ENCODE results near the gene KIAA0040.
A peak's percentile ranks its signal among the peaks of the same experiment; 100 is the strongest.

KIAA0040 gene

DNA sequence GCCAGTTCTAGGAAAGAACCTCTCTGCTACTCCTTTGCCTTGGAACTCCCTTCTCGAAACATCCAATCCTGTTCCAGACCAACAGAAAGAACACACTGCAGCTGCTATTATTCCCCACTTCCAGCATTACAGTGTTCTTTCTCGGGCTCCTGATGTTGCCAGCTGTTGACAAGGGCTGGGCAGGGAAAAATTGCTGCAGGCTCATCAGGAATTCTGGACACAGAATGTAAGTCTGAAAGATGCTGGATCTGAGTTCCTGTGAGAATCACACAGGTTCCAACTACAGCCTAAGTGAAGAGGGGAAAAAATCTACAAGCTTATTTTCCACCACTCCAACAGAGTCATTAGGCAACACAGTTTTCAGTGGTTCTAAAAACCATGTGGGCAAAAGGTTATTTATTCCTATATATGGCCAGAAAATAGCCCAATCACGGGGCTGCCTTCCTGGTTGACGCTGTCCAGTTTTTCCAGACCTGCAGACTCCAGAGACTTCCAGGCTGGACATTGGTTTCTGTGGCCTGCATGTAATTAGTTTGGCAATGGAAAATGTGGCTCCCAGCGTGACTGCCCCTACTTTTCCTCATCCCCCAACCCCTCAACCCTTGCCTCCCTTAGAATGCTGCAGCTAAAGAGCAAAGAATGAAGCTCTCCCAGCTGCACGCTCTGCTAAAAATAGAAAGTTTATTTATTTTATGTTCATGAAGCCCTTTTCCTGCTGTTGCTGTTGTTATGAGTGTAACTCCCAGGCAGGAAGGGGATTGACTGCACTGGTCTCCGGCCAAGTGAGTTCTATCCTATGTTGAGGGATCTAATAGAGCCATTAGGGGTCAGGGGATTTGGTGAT lies 8.3 kb upstream of the KIAA0040 start:
- DNase-seq, result peak; percentile 24

DNA sequence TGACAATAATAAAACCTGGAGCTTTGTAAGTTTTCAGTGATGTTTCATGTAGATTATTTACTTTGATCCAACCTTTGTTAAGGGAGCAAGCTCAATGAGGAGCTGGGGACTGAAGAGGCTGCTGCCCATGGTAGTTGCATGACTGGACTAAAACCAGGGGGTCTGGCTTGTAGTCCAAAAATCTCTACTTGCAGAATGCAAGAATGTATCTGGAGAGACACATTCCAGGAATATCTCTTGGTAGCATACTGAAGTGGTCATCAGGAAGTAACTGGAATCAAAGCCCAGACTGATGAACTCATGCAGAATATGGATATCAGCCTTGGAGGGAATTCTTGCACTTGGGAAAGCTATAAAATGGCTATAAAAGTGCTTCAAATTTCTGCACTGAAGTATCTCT lies 5.8 kb upstream of the KIAA0040 start:
- DNase-seq, result no peak

DNA sequence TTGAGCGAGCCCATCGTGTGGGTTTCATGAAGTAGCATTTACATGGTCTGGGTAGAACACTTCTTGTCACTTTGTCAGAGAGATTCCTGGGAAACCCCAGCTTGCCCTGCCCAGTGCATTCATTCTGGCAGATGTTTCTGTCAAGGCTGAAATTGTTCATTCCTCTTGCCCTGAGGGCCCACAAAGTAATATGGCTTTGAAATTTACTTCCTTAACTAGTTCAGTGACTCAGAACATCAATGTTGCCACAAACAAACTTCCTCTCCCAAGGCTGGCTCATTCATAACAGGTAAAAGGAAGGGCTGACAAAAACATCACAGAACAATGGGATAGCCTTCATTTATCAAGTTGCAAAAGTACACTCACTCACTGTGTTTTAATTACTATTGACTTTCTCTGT lies 5.0 kb upstream of the KIAA0040 start:
- DNase-seq, result peak; percentile 42

DNA sequence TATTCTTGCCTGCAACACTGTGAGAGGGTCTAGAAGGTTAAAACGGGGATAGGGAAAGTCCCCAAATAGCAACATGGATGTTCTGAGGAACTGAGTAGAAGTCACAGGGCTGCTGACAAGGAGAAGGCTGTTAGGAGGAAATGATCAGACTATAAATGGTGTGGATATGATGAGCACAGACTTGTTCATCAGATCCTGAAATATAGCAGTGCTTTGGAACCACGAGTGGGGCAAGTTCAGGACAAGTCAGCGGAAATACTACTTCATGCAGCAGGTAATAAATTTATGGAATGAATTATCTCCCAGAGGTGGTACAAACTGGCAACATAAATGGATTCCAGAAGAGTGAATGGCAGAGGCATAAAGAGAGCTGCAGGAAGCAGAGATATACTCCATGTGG lies 3.2 kb upstream of the KIAA0040 start:
- DNase-seq, result no peak

DNA sequence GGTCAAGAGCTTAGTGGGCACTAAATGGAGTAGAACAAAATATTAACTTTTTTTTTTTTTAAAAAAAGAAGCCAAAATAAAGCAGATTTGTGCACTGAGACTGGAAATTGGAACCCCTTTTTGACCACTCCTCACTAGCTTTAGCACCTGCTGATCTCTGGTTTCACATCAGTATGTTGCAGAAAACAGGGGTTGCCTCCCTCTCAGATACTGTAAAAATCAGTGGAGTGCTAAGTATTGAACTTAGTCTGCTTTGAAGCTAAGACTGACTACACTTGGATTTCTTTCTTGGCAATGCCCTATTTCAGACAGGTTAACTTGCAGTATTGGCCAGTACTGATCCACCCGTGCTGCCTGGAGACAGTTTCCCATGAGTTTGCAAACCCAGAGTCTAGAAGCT lies 2.7 kb upstream of the KIAA0040 start:
- DNase-seq, result no peak

DNA sequence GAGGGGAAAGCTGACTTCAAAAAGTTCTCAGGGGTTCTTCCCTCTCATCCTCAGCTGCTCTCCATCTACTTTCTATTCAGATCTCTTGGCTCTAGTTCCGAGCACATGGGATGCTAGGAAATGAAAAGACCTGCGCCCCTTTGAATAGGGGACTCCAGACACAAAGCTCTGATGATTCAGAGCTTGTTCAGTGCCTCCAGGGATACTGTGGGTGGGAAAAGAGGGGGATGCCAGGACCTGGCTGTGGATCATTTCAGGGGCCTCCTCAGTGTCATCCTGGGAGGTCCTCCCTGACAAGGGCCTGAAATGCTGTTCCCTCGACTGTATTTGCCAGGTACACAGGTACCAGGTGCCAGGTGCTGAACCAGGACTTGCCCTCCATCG lies 943 bp upstream of the KIAA0040 start:
- peak; percentile 24 for DNase-seq

DNA sequence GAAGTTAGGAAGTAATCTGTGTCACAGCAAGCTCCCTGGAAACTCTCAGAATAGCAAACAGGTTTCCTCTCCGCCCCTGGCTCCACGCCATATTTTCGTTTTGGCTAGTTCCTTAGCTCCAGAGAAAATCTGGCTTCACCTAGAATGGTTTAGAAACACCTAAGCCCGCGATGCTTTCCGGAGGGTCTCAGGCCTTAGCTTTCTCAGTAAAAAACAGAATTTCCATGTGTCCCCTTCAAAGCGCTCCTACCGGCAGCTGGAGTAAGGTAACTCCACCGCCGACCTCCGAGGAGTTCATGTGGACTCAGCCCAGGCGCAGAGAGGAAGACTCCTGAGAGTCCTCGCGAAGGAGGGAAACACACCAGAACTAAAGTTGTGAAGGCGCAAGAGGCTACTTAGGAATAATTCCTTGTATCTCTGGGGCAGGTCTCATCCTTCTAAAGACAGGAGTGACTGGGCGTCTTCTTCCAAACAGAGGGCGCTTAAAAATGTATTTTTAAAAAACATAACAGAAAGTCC lies 406 bp downstream of the KIAA0040 start:
- peak; percentile 77 for DNase-seq

DNA sequence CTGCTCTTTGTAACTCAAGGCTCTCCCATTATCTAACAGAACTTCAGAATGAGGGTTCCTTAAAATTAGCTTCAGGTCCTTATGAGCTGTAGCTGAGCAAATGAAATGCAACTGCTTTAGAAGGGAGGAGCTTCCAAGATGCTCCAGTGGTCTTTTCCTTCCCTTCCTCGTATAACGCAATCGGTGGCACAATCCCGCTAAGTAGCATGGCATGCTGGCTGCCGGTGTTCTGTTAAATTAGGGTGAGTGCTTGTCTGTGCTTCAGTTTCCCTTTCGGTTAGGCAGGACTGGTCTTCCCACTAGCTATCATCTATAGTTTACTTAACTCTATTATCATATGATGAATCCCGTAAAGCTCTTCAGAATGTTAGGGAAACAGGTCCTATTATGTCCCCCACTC lies 917 bp downstream of the KIAA0040 start:
- DNase-seq, result peak; percentile 58

DNA sequence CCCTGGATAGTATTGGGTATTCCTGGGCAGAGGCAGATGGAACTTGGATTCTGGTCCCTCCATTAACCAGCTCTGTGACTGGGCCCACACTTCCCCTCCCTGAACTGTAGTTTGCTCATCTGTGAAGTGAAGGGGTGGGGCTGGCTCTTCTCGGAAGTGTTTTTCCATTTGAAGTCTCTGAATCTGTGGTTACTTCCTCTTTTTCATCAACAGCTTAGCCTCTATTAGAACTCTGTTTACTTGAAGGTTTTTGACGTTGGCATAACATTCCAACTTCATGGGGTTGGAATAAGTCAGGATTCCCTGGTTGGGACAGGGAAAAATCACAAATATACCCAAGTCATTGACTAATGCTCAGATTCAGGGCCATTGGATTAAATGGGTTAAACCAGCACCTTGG lies 3.6 kb downstream of the KIAA0040 start:
- DNase-seq, result no peak

DNA sequence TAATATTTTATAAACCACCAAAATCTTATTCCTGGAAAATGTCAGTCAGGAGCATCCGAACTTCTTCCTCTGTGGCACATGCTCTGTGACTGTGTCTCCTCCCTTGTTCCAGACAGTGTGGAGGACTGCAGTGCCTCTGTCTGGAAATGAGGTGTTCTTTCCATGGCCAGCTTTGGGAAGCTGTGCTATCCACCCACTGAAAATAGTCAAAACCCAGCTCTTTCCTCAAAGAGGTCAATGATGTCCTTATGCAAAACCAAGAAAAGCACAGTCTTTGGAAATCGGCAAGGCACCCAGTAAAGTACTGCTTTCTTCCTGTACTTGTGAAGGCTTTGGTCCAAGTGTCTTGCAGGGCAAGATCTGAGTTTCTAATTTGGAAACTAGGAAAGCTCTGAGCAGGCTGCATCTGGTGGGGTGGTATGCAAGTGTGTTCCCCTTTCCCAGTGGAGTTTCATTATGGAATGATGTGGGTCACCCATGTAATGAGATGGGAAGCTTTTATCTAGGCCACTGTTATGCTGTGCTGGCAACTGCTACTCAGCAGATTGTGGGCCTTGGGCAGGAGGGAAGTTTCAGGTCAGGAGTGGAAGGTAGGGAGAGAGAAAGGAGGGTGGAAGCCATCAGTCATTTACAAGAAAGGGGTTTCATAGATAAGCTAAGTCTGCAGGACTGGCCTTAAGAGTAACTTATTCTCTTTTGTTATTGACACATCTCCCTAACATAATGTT lies 6.0 kb downstream of the KIAA0040 start:
- DNase-seq, result no peak

DNA sequence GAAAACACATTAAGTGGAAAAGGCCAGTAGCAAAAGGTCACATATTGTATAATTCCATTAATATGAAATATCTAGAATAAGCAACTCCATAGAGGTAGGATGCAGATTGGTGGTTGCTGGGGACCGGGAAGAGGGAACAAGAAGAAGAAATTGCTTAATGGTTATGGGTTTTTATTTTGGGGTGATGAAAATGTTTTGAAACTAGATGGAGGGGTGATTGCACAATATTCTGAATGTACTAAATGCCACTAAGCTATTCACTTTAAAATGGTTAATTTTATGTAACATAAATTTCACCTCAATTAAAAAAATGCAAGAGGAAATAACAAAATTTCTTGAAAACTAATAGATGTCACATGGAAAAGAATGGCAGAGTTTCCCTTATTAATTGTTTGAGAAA lies 6.7 kb downstream of the KIAA0040 start:
- DNase-seq, result no peak

DNA sequence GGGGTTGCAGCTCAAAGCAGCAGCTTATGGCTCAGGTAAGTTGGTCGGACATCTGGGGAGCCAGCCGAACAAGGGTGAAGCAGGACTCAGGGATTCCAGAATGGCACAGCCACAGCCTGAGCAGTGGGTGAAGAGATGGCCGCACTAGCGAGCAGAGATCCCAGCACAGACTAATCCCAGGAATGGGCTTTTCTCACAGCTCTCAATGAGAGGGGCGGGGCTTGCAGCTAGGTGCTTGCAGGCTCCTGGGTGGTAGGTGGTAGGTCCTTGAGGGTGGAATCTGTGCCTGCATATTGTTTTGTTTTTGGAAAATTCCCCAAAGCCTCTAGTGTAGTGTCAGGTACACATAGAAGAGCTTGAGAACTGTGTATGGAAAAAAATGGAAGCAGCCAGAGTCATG lies 9.0 kb downstream of the KIAA0040 start:
- no peak for DNase-seq

DNA sequence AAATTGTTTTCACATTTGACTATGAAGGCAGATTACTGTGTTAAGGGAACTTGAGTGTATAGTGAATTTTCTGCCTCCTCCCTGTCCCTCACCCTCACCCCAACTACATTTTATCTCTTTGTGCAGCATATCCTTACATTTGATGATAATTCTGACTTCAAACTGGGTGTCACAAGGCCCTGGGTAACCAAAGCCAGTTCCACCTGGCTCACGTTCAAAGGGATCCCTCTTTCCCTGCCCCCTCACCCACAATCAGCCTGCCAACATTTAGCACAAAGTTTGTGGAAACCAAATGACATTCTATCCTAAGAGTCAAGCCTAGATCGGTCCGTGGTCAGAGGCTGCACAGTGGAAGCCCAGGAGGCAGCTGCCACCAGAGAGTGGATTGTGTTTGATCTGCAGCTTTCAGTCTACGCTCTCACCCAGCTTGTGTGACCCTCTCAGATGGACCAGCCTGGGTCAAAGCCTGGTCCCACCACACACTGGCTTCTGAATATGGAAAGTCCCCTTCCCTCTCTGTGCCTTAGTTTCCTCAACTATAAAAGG lies 10.3 kb downstream of the KIAA0040 start:
- DNase-seq, result no peak

DNA sequence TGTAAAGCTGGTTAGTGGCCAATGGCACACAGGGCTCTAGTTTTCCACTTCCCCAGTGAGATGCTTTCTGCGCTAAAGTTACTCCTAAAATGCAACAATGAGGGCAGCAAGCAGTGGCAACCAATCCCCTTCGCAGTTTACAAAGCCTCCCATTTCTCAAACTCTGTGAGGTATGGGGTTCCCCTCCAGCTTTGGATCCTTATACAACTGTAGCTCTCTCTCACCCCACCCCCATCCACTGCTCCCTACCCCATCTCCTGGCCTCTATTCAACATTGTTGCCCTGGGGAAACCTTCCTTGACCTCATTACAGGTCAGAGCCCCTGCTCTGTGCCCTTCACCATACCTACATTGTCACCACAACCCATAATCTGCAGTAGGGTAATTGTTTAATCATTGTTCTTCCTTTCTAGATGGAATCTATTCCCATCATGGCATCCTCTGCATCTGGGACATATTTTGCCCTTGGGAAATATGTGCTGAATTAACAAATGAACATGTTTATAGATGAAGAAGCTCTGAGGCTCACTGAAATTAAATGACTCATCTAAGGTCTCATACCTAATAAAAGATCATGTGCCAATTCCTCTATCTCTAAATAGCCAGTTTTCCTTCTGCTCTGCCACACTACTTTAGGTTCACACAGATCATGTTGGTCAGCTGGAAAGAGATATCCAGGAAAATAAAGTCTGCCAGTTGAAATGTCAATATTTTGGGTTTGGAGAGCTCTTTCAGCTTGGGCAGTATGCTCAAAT lies 12.6 kb downstream of the KIAA0040 start:
- no peak for DNase-seq

DNA sequence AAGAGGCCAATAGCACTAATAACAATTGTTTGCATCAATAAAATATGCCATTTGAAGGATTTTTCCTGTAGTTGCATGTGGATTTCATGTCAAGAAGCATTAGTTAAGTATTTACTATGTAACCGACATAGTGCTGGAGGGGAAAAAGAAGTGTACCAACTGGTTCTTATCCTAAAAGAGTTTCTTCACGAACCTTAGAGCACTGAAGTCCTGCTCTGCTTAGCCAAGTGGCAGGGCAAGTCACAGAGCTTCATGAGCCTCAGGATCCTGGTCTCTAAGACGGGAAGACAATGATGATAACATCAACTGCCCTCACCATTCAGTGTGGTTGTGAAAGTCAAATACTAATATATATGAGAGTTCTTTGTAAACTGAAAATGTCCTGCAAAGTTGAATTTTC lies 14.1 kb downstream of the KIAA0040 start:
- no peak for DNase-seq

DNA sequence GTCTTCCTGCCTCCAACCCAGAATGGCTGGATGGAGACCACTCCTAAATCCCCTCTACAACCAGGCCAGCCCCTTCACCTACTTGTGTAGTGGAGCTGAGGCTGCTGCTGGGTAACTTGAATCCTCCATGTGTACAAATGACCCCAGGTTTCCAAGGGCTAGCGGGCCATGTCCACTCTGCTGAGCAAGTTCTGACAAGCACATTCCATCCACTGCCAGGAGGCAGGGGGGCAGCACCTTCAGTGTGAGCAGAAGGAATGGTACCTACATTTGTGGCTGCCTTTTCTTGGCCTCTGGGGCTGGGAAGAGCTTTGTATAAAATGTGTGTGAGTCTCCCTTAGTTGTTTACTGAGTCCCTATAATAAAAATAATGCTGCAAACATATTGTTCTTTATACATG lies 14.5 kb downstream of the KIAA0040 start:
- DNase-seq, result no peak

DNA sequence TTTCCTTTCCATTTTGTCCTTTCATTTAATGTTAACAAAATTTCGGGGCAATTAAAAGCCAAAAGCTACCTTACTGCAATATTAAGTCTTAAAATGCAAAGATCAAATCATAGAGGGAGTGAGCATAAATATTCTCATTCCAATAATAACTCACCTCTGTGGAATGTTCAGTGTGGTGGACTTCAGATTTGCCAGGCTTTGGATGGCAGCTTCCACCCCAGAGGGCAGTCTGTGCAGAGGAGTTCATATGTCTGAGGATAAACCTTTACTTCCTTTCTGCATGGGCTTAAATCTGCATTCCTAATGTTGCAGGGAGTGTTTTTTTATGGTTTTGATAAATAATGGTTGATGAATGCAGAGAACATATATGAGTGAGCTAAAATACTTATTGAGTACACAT lies 16.3 kb downstream of the KIAA0040 start:
- no peak for DNase-seq

DNA sequence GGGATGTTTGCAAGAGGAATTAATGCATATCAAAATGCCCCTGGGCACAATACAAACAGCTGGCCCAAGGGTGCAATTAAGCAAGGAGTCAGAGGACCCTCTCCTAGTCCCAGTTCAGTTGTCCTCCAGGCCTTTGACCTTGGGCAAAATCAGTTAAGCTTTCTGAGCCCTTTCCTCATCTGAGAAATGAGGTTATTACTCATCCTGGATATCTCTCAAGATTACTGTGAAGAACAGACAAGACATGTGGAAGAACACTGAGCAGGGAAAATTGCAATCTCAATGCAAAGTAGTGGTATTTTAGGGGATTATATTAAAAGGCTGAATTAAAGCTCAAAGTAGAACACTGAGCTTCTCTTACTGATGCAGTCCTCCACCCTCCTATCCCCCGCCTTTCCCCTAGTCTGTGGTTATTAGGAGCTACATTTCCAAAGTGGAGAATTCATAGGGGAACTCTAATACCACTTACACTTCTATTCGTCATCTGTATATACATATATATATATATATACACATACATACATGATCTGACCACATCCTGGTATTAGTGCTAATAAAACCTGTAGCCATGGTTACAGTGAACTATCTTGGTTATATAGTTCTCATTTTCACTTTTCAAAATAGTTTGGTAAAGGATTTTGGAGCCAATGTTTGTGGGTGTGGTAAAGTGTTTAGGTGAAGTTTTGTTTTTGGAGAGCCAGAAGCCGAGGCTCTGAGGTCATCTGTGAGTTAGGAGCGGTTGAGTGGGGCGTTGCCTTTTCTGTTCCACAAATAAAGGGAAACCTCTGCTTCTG lies 18.1 kb downstream of the KIAA0040 start:
- no peak for DNase-seq

DNA sequence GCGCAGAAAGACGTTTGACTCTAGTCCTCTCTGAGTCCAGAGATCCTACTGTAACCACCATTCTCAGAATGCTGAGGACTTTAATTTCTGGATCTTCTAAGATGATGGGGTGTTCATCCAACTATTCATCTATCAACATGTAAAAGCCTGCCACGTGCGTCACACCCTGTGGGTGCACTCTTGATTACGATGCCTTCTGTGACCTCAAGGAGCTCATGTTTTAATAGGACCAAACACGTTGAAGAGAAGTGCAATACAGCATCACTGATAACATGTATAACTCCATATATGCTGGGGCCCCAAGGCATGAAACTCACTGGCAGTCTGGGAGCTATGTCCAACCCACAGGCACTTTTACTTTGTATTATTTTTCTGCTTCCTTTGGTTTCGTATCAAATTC lies 19.0 kb downstream of the KIAA0040 start:
- no peak for DNase-seq

DNA sequence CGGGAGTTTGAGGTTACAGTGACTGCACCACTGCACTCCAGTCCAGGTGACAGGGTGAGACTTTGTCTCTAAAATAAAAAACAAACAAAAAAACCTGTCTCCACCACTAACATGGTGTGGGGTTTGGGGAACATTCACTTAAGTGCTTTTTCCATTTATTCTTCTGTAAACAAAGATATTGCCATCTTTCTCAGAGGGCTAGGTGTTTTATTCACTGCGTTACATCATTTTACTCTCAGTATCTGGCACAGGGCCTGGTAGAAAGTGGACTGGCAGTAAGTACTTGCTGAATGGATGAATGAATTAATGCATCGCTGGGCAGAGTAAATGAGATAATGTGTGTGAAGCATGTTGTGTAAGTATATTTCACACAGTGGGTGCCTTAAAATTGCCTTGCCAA lies 20.1 kb downstream of the KIAA0040 start:
- DNase-seq, result peak; percentile 8

DNA sequence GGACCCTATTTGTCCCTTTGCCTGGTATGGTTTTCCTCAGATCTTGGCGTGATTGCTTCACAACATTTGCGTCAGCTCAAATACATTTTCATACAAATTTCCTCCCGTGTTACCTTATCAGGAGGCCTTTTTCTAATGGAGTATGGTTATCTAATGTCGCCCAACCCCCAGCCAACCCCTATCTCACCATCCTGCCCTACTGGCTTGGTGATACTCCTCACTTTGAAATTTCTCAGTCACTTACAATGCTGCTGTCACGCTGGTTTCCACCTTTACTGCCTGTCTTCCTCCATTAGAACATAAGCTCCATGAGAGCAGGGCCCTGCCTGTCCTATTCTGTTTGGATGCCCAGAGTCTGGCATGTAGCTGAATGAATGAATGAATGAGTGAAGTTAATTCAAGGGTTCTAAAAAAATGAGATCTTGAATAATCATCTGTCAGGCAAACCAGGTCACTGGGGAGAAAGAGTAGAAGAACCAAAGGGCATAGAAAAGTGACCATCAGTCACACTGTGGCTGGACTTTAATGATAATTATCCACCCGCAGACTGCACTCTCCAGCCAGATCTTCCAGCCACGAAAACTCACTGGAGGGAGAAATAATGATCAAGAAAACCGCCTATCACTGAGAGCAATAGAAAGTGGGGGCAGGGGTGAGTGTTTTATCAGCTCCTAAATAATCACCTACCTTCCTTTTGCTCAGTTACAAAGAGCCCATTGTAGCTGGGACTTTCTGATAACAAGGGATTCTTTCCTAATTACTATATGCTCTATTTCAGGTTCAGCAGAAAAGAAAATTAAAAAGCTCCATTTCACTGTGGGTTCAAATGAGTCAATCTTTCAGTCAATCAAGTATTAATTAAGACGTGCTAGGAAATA lies 21.3 kb downstream of the KIAA0040 start:
- DNase-seq, result no peak

Measured in DMS53 (cell line).